PC-9 (cell line): ENCODE data around the gene CLDN4. TPM values are rescaled to one million over a fixed set of nuclear protein-coding genes. Genes with fewer than 3 reads are reported as not detected.
"Not testable (repeated sequence)": the region's sequence is repeated elsewhere in the genome, so short reads cannot be mapped to it uniquely, and the experiment has no call there.

Experiments
- BruUV-seq: library from RNA; stranded (reverse); fragments of 400-500 nt; replicated peaks from 2 replicates; lab custom pipeline; 2021; lab: Mats Ljungman, UMichigan
- CTCF ChIA-PET: fragments of 300-600 bp; sonication (Branson Sonifier 250); formaldehyde crosslinking; loops from one replicate; lab custom pipeline; 2022; ENCODE audit warnings: antibody characterized with exemption; lab: Charles Lee
- POLR2A ChIA-PET: fragments of 300-600 bp; sonication (Branson Sonifier 250); formaldehyde crosslinking; loops from one replicate; lab custom pipeline; 2022; ENCODE audit warnings: antibody characterized with exemption; ENCODE audit not compliant: unreplicated experiment; lab: Charles Lee
- DNase-seq, 2 experiments: peaks; one replicate each; pipeline versions ENCODE4 v3.0.0 to v3.0.0-alpha.2; 2015 to 2022; ENCODE audit warnings: mixed read lengths in 1 of 2
- H2AFZ ChIP-seq: fragments of 200-600 bp; sonication (generic); 2 replicates; pipeline ENCODE4 v1.8.1; 2017; ENCODE audit warnings: antibody characterized with exemption
- H3F3A ChIP-seq: fragments of 200-600 bp; sonication (generic); 2 replicates; pipeline ENCODE4 v1.8.1; 2017; ENCODE audit warnings: antibody characterized with exemption, mild to moderate bottlenecking, low read depth; ENCODE audit not compliant: insufficient read depth
- H3K27ac ChIP-seq: fragments of 200-600 bp; sonication (generic); 2 replicates; pipeline ENCODE4 v1.6.1; 2016; ENCODE audit warnings: mixed run types
- H3K27me3 ChIP-seq: fragments of 200-600 bp; sonication (generic); 2 replicates; pipeline ENCODE4 v1.6.1; 2016; ENCODE audit warnings: low read depth, mixed run types; ENCODE audit not compliant: insufficient read depth
- H3K36me3 ChIP-seq: fragments of 200-600 bp; sonication (generic); 2 replicates; pipeline ENCODE4 v1.6.1; 2016; ENCODE audit warnings: low read depth, mixed run types
- H3K4me1 ChIP-seq: fragments of 200-600 bp; sonication (generic); replicated peaks from 2 replicates; pipeline ENCODE4 v1.6.1; 2016; ENCODE audit warnings: mixed run types; ENCODE audit not compliant: insufficient read depth
- H3K4me2 ChIP-seq: fragments of 200-600 bp; sonication (generic); 2 replicates; pipeline ENCODE4 v1.6.1; 2017; ENCODE audit warnings: mixed run types
- H3K4me3 ChIP-seq: fragments of 200-600 bp; sonication (generic); 2 replicates; pipeline ENCODE4 v1.6.1; 2016; ENCODE audit warnings: mixed run types
- H3K79me2 ChIP-seq: fragments of 200-600 bp; sonication (generic); 2 replicates; pipeline ENCODE4 v1.6.1; 2017; ENCODE audit warnings: low read depth, mixed run types
- H3K9me2 ChIP-seq: fragments of 200-600 bp; sonication (generic); 2 replicates; pipeline ENCODE4 v1.8.1; 2017; ENCODE audit warnings: mild to moderate bottlenecking; ENCODE audit not compliant: insufficient read depth
- H3K9me3 ChIP-seq: fragments of 200-600 bp; sonication (generic); 2 replicates; pipeline ENCODE4 v1.8.1; 2016; ENCODE audit warnings: low read depth; ENCODE audit not compliant: insufficient read depth
- H4K20me1 ChIP-seq: fragments of 200-600 bp; sonication (generic); 2 replicates; pipeline ENCODE4 v1.8.1; 2017; ENCODE audit not compliant: insufficient read depth
- CTCF ChIP-seq: fragments of 200-600 bp; sonication (generic); conservative IDR thresholded peaks from 2 replicates; pipeline ENCODE4 v1.6.1; 2017; ENCODE audit warnings: mixed run types, antibody characterized with exemption, mild to moderate bottlenecking, moderate library complexity
- EZH2 ChIP-seq: fragments of 200-600 bp; sonication (generic); IDR thresholded peaks from 2 replicates; pipeline ENCODE4 v1.8.0; 2017; ENCODE audit warnings: antibody characterized with exemption, low read depth
- intact Hi-C: fragments of 100-400 bp; cut with micrococcal nuclease; formaldehyde crosslinking; loops from one replicate; pipeline ENCODE4 v1.10.0; 2022; ENCODE audit not compliant: unreplicated experiment
- total RNA-seq: library from RNA; stranded (reverse); gene quantifications from 2 replicates; pipeline ENCODE4 v1.2.3, GENCODE V29; 2021

CLDN4 gene
- total RNA-seq, 1 experiment from 2014 or later: 498 TPM

GRCh38 chr7:73834626-73835191 lies 3.9 kb downstream of the CLDN4 start:
- intact Hi-C loops: no loop called here
- 0 out of 2 replicates have a peak overlapping the region, but pooled peaks have one; percentile 99 for H3K27ac ChIP-seq
- H4K20me1 ChIP-seq: peaks cover 9% of the 10 kb centered on the region
- ChIA-PET CTCF (no interaction called here), POLR2A (interaction anchor here (0.6 to 3.1 kb wide), 5 partner anchors 8 to 100 kb away, joined by 4 to 63 read pairs (median 41); partner anchors contain the start of gene METTL27)
- H3K4me3 ChIP-seq: no peak overlapping the region
- H3K4me1 ChIP-seq: peaks cover 15% of the 10 kb centered on the region
- no peaks in the 10 kb centered on the region for H3K27me3 ChIP-seq
- H3K36me3 ChIP-seq: peaks cover 10% of the 10 kb centered on the region
- no peak for DNase-seq
- BruUV-seq: no TSS peak
- TF ChIP-seq CTCF (no peak), EZH2 (no peak)
- H3K9me3 ChIP-seq: no peaks in the 10 kb centered on the region
- H2AFZ ChIP-seq: no peak overlapping the region
- H3K9me2 ChIP-seq: no peaks in the 10 kb centered on the region
- H3K4me2 ChIP-seq: no peak overlapping the region
- H3K79me2 ChIP-seq: peaks cover 37% of the 10 kb centered on the region
- peaks cover 64% of the 10 kb centered on the region for H3F3A ChIP-seq

- H3K9me3 ChIP-seq, BruUV-seq, intact Hi-C loops, POLR2A ChIA-PET, H2AFZ ChIP-seq, DNase-seq, H3K27me3 ChIP-seq, H3K4me3 ChIP-seq, H3K4me1 ChIP-seq, H4K20me1 ChIP-seq, H3K9me2 ChIP-seq, H3K4me2 ChIP-seq, H3K27ac ChIP-seq, H3K36me3 ChIP-seq: not testable (repeated sequence)
- Histone ChIP-seq H3F3A (peaks cover 43% of the 10 kb centered on the region), H3K79me2 (peaks cover 15% of the 10 kb centered on the region)
- CTCF ChIA-PET: interaction anchor here (0.6 to 0.7 kb wide), 2 partner anchors 8 to 53 kb away, joined by 3 read pairs; no protein-coding TSS in a partner anchor
These were observed 6.4 kb downstream of the CLDN4 start for GRCh38 chr7:73837167-73837566.

GRCh38 chr7:73838642-73839041 lies 7.8 kb downstream of the CLDN4 start:
- no peaks in the 10 kb centered on the region for H3K9me2 ChIP-seq
- ChIA-PET POLR2A (interaction anchor here (0.6 to 1.2 kb wide), 2 partner anchors 9 to 96 kb away, joined by 3 to 7 read pairs; no protein-coding TSS in a partner anchor), CTCF (no interaction called here)
- H2AFZ ChIP-seq: no peak overlapping the region
- BruUV-seq: no TSS peak
- intact Hi-C loops: no loop called here
- TF ChIP-seq EZH2: no peak
- no peak for TF ChIP-seq CTCF
- peaks cover 8% of the 10 kb centered on the region for H3K4me1 ChIP-seq
- H3F3A ChIP-seq: peaks cover 28% of the 10 kb centered on the region; the same call in 1 of the 2 replicates
- DNase-seq: peak in 1 of 2 experiments; percentile 56
- H3K27ac ChIP-seq: no peak overlapping the region
- no peaks in the 10 kb centered on the region for H3K27me3 ChIP-seq
- H3K4me3 ChIP-seq: no peak overlapping the region
- peaks cover 3% of the 10 kb centered on the region; the same call in 1 of the 2 replicates for H3K79me2 ChIP-seq
- no peaks in the 10 kb centered on the region for H3K9me3 ChIP-seq
- H4K20me1 ChIP-seq: no peaks in the 10 kb centered on the region
- no peak overlapping the region for H3K4me2 ChIP-seq
- H3K36me3 ChIP-seq: no peaks in the 10 kb centered on the region
